DOHH2 (cell line): Measurements from ENCODE around the gene PTPRN2.

ENCODE experiments used
- CTCF ChIP-seq: fragments of 200-600 bp; sonication (generic); IDR thresholded peaks from one replicate; pipeline ENCODE4 v1.5.1; 2014; ENCODE audit warnings: antibody characterized with exemption, mild to moderate bottlenecking, low read depth, low read length; ENCODE audit not compliant: poor library complexity, severe bottlenecking
- EZH2phosphoT487 ChIP-seq: fragments of 200-600 bp; sonication (generic); IDR thresholded peaks from 2 replicates; pipeline ENCODE4 v1.6.1; 2017; ENCODE audit warnings: borderline replicate concordance, mild to moderate bottlenecking, antibody characterized with exemption, low read length, moderate library complexity, mixed read lengths

GRCh38 chr7:157540020-157540419, 1047.6 kb downstream of the PTPRN2 start:
- TF ChIP-seq CTCF (no peak), EZH2phosphoT487 (no peak)
